ENCODE measurements around the gene CAMKK1.

Gene CAMKK1

DNA sequence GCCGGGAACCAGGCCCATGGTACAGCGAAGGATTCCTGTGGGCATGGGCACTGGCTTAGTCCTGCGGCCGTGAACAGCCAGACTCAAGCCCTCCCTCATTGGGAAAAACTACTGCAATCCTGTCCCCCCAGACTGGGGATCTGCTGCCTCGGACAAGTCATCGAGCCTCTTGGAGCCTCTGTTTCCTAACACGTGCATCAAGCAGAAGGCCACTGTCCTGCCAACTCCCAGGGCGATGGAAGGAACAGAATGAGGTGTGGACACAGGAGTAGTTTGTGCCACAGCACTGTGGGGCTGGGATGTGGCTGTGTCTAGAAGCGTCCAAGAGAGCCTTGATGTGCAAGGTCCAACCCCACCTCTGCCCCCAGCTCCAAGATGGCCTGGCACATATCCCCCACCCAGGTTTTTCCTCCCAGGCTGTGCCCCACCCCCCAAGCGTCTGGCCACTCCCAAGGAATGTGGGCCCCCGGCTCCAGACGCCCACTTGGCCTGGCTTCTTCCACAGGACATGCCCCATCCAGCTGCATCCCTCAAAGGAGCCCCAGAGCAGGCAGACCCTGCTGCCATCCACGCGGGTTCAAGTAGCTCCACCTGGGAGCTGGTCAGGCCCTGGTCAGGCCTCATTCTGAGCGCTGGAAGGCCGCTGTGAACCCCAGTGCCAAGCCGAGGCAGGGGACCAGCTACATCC lies 3.4 kb downstream of the CAMKK1 start:
- no peaks in the 10 kb centered on the region for H3K9me3 ChIP-seq
- peaks cover 10% of the 10 kb centered on the region for H3K36me3 ChIP-seq
- peak overlapping the region; percentile 28 for H3K4me3 ChIP-seq (ENCODE audit: low read depth, low read length)
- TF ChIP-seq, protein P1, sequence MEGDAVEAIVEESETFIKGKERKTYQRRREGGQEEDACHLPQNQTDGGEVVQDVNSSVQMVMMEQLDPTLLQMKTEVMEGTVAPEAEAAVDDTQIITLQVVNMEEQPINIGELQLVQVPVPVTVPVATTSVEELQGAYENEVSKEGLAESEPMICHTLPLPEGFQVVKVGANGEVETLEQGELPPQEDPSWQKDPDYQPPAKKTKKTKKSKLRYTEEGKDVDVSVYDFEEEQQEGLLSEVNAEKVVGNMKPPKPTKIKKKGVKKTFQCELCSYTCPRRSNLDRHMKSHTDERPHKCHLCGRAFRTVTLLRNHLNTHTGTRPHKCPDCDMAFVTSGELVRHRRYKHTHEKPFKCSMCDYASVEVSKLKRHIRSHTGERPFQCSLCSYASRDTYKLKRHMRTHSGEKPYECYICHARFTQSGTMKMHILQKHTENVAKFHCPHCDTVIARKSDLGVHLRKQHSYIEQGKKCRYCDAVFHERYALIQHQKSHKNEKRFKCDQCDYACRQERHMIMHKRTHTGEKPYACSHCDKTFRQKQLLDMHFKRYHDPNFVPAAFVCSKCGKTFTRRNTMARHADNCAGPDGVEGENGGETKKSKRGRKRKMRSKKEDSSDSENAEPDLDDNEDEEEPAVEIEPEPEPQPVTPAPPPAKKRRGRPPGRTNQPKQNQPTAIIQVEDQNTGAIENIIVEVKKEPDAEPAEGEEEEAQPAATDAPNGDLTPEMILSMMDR (IDR thresholded peaks at IDR 0.05; ENCODE audit: low read depth, low read length): no peak
- peaks cover 20% of the 10 kb centered on the region for H3K4me1 ChIP-seq
- no peaks in the 10 kb centered on the region for H3K27me3 ChIP-seq
- no peak for DNase-seq

DNA sequence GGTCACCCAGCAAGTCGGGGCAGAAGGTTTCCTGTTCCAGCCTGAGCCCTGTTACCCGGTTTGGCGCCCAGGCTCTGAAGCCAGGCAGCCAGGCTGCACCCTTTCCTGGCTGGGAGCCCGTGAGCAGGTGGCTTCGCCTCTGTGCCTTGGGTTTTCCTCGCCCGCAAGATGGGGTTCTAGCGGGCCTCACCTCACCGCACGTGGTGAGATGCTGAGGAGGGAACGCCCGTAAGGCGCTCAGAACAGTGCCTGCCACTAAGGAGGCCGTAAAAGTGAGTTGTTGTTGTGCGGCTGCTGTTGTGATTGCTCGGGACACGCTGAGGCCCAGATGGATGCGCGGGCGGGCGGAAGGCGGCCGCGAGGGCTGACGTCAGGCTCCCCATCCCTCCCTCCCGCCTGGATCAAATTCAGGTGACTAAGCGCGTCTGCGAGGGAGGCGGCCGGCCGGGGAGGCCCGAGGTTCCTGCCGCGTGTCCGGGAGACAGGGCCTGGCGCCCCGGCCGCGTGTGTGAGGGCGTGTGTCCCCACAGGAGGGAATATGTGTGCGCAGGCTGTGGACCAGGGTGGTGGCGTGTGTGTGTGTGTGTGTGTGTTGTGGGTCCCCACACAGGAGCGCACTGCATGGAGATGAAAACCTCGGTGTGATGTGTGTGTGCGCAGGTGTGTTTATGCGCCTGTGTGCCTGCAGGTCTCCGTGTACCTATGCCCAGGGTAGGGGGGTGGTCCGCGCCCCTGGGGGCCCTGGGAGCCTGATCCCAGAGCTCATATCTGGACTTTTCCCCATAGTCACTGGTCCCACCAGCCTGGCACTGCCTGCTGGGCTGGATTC lies 4.3 kb downstream of the CAMKK1 start:
- Histone ChIP-seq H3K36me3 (peaks cover 18% of the 10 kb centered on the region), H3K27me3 (no peaks in the 10 kb centered on the region), H3K4me3 (ENCODE audit: low read depth, low read length) (no peak overlapping the region; the same call in 1 of the 2 replicates), H3K9me3 (no peaks in the 10 kb centered on the region), H3K4me1 (peaks cover 20% of the 10 kb centered on the region)
- TF ChIP-seq, protein P1 (IDR thresholded peaks at IDR 0.05; ENCODE audit: low read depth, low read length): no peak
- DNase-seq: peak; percentile 81

DNA sequence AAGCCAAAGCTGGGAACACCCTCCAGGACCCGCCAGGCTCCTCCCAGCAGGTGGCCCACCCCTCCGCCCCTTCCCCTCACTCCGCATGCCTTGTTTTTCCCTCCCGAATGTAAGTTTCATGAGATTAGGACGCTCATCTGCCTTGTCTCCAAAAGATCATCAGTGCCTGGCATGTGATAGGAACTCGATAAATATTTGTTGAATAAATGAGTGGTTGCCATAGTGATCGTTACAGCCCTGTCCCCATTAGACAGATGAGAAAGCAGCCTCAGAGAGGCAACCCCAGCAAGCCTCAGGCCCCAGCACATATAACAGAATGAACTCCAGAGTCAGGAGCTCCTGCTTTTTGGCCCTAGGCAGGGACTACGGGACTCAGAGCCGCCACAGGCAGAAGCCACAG lies 5.0 kb downstream of the CAMKK1 start:
- Histone ChIP-seq H3K4me3 (ENCODE audit: low read depth, low read length) (no peak overlapping the region; the same call in 1 of the 2 replicates), H3K4me1 (peaks cover 20% of the 10 kb centered on the region), H3K9me3 (no peaks in the 10 kb centered on the region), H3K27me3 (no peaks in the 10 kb centered on the region), H3K36me3 (peaks cover 23% of the 10 kb centered on the region)
- TF ChIP-seq, protein P1 (IDR thresholded peaks at IDR 0.05; ENCODE audit: low read depth, low read length): no peak
- DNase-seq: no peak

DNA sequence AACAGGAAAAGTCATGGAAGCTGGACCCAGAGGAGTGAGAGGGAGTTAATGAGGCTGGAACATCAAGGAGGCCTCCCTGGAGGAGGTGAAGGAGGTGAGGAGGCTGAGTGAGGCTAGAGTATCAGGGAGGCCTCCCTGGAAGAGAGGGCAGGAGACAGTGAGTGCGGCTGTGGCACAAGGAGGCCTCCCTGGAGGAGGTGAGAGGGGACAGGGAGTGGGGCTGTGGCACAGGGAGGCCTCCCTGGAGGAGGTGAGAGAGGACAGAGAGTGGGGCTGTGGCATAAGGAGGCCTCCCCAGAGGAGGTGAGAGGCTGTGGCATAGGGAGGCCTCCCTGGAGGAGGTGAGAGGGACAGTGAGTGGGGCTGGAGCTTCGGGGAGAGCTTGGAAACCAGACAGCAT lies 5.5 kb downstream of the CAMKK1 start:
- no peak overlapping the region for H3K4me3 ChIP-seq (ENCODE audit: low read depth, low read length)
- peaks cover 24% of the 10 kb centered on the region for H3K36me3 ChIP-seq
- no peaks in the 10 kb centered on the region for H3K9me3 ChIP-seq
- TF ChIP-seq, protein P1 (IDR thresholded peaks at IDR 0.05; ENCODE audit: low read depth, low read length): no peak
- no peaks in the 10 kb centered on the region for H3K27me3 ChIP-seq
- H3K4me1 ChIP-seq: peaks cover 20% of the 10 kb centered on the region
- DNase-seq: no peak

DNA sequence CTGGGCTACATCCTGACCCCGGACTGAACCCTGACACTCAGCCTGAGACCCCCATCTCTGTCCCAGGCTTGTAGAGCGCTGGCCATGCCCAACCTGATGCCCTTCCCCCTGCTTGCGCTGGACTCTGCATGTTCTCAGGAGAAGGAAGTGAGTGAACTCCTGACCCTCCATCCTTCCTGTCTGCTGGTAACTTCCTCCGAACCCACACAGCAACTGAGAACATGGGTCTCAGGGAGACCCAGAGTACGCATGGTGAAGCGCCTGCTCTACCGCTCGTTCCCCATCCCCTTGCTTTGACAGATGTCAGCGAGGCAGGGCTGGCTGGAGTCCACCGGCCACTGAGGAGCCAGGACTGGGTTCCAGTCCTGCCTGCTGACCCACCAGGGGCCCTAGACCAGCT lies 6.1 kb downstream of the CAMKK1 start:
- no peaks in the 10 kb centered on the region for H3K9me3 ChIP-seq
- peaks cover 20% of the 10 kb centered on the region for H3K4me1 ChIP-seq
- H3K4me3 ChIP-seq (ENCODE audit: low read depth, low read length): no peak overlapping the region
- no peaks in the 10 kb centered on the region for H3K27me3 ChIP-seq
- TF ChIP-seq, protein P1 (IDR thresholded peaks at IDR 0.05; ENCODE audit: low read depth, low read length): no peak
- no peak for DNase-seq
- H3K36me3 ChIP-seq: peaks cover 30% of the 10 kb centered on the region

DNA sequence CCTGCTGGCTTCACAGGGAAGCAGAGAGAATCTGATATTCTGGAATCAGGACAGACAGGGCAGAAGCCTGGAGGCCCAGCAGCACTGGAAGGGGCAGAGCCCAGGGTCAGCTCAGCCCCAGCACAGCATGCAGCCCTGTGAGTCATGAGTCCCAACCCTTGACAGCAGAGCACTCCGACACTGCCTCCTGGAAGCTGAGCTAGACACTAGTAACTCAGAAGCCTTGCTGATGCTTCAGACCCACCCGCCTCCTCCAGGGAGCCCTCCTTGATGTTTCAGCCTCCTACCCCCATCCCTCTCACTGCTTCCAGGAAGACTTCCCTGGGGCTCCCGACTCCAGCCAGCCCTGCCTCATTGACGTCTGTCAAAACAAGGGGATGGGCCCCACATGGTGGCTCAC lies 6.9 kb downstream of the CAMKK1 start:
- Histone ChIP-seq H3K4me1 (peaks cover 20% of the 10 kb centered on the region), H3K4me3 (ENCODE audit: low read depth, low read length) (no peak overlapping the region), H3K36me3 (peaks cover 34% of the 10 kb centered on the region), H3K9me3 (no peaks in the 10 kb centered on the region), H3K27me3 (no peaks in the 10 kb centered on the region)
- TF ChIP-seq, protein P1 (IDR thresholded peaks at IDR 0.05; ENCODE audit: low read depth, low read length): no peak
- DNase-seq: no peak
